CD14-positive monocyte (primary cell): Measurements from ENCODE around the gene ESRRB. TPM values are rescaled to one million over a fixed set of nuclear protein-coding genes. Genes with fewer than 3 reads are reported as not detected.
"Not testable (repeated sequence)": the region's sequence is repeated elsewhere in the genome, so short reads cannot be mapped to it uniquely, and the experiment has no call there.

Experiments
- DNase-seq, 3 donors: peaks; one replicate each; pipeline ENCODE4 v3.0.0-alpha.2; 2011 to 2022
- H2AFZ ChIP-seq: 2 replicates; pipeline ENCODE4 v1.6.0; 2012; ENCODE audit warnings: mild to moderate bottlenecking, low read depth, low read length, inconsistent platforms; ENCODE audit not compliant: insufficient read depth, poor library complexity, severe bottlenecking
- H3K27ac ChIP-seq, 2 donors: 1 replicate in 1 of 2; 2 replicates in 1 of 2; pipeline ENCODE4 v1.5.1; 2012 to 2013; ENCODE audit warnings: low read length in 2 of 2, control low read depth in 1 of 2, inconsistent platforms in 1 of 2, low read depth in 1 of 2, mild to moderate bottlenecking in 1 of 2
- H3K27me3 ChIP-seq, 2 donors: one replicate each; pipeline versions ENCODE4 v1.6.0 to v1.6.1; 2011 to 2013; ENCODE audit warnings: low read length in 2 of 2; ENCODE audit not compliant: control insufficient read depth in 2 of 2, insufficient read depth in 2 of 2
- H3K36me3 ChIP-seq, 2 donors: replicated peaks in 1 of 2; 1 replicate in 1 of 2; 2 replicates in 1 of 2; pipeline versions ENCODE4 v1.5.1 to v1.6.1; 2012 to 2013; ENCODE audit warnings: low read length in 2 of 2, control low read depth in 1 of 2, inconsistent platforms in 1 of 2, mild to moderate bottlenecking in 1 of 2; ENCODE audit not compliant: insufficient read depth in 2 of 2, control insufficient read depth in 1 of 2
- H3K4me1 ChIP-seq, 2 donors: 1 replicate in 1 of 2; 2 replicates in 1 of 2; pipeline versions ENCODE4 v1.5.1 to v1.6.1; 2012 to 2013; ENCODE audit warnings: low read length in 2 of 2, control low read depth in 1 of 2, inconsistent platforms in 1 of 2, mild to moderate bottlenecking in 1 of 2, moderate library complexity in 1 of 2; ENCODE audit not compliant: insufficient read depth in 2 of 2, control insufficient read depth in 1 of 2
- H3K4me2 ChIP-seq: replicated peaks from 2 replicates; pipeline ENCODE3; 2012; ENCODE audit warnings: low read length, moderate library complexity, mild to moderate bottlenecking; ENCODE audit not compliant: poor library complexity, severe bottlenecking; ENCODE audit errors: extremely low read depth
- H3K4me3 ChIP-seq, 3 experiments: fragments of 200-600 bp in 1 of 3; sonication (generic) in 1 of 3; replicated peaks in 1 of 3; 1 replicate in 2 of 3; 2 replicates in 1 of 3; pipeline ENCODE4 v1.5.1; 2011 to 2013; ENCODE audit warnings: low read length in 3 of 3, mild to moderate bottlenecking in 3 of 3, control low read depth in 2 of 3, low read depth in 2 of 3, inconsistent platforms in 1 of 3, moderate library complexity in 1 of 3
- H3K79me2 ChIP-seq: 2 replicates; pipeline ENCODE4 v1.6.0; 2012; ENCODE audit warnings: mild to moderate bottlenecking, control low read depth, inconsistent platforms, low read length, moderate library complexity; ENCODE audit not compliant: insufficient read depth
- H3K9ac ChIP-seq: 2 replicates; pipeline ENCODE4 v1.6.0; 2017; ENCODE audit warnings: low read length, mild to moderate bottlenecking; ENCODE audit not compliant: insufficient read depth, poor library complexity, severe bottlenecking
- H3K9me3 ChIP-seq, 2 donors: replicated peaks in 1 of 2; 1 replicate in 1 of 2; 2 replicates in 1 of 2; pipeline versions ENCODE4 v1.5.1 to v1.6.1; 2012 to 2013; ENCODE audit warnings: low read length in 2 of 2, control low read depth in 1 of 2; ENCODE audit not compliant: control insufficient read depth in 1 of 2, insufficient read depth in 1 of 2
- H4K20me1 ChIP-seq: 2 replicates; pipeline ENCODE4 v1.6.0; 2012; ENCODE audit warnings: mild to moderate bottlenecking, low read length, control low read depth, moderate library complexity; ENCODE audit not compliant: insufficient read depth
- H3K27ac Mint-ChIP-seq, 7 donors: one replicate each; pipeline ENCODE4 v1.8.0; 2020; ENCODE audit warnings: mild to moderate bottlenecking in 7 of 7, mixed read lengths in 7 of 7, moderate library complexity in 6 of 7, inconsistent platforms in 2 of 7
- H3K27me3 Mint-ChIP-seq, 3 donors: one replicate each; pipeline ENCODE4 v1.8.0; 2021 to 2022; ENCODE audit warnings: low read depth in 3 of 3, mild to moderate bottlenecking in 3 of 3, mixed read lengths in 3 of 3, moderate library complexity in 3 of 3, inconsistent platforms in 1 of 3
- H3K36me3 Mint-ChIP-seq, 2 donors: one replicate each; pipeline ENCODE4 v1.8.0; 2020; ENCODE audit warnings: mixed read lengths in 2 of 2, inconsistent platforms in 1 of 2, mild to moderate bottlenecking in 1 of 2
- H3K4me1 Mint-ChIP-seq: one replicate; pipeline ENCODE4 v1.8.0; 2020; ENCODE audit warnings: mild to moderate bottlenecking, mixed read lengths
- H3K4me3 Mint-ChIP-seq, 2 donors: one replicate each; pipeline ENCODE4 v1.8.0; 2020; ENCODE audit warnings: mild to moderate bottlenecking in 2 of 2, mixed read lengths in 2 of 2, moderate library complexity in 1 of 2
- H3K9me3 Mint-ChIP-seq, 7 donors: one replicate each; pipeline ENCODE4 v1.8.0; 2020 to 2022; ENCODE audit warnings: mixed read lengths in 7 of 7, mild to moderate bottlenecking in 6 of 7, moderate library complexity in 6 of 7, inconsistent platforms in 2 of 7
- WGBS: methylation state at CpG from one replicate; pipeline ENCODE4 v1.1.5; 2013; ENCODE audit warnings: missing lambda C conversion rate; ENCODE audit not compliant: insufficient coverage; 5-methylcytosine and 5-hydroxymethylcytosine counted together
- intact Hi-C, 2 donors: fragments of 100-400 bp; cut with micrococcal nuclease; formaldehyde crosslinking; loops; one replicate each; pipeline versions ENCODE4 v1.15.0 to v1.15.1; 2023
- polyA plus RNA-seq, 3 donors: library from polyadenylated mRNA; depleted of rRNA in 1 of 3; unstranded in 2 of 3; stranded (reverse) in 1 of 3; fragments of 300-500 nt in 2 of 3; fragments of >200 nt in 1 of 3; fragmentation: Illumina TruSeq in 2 of 3; gene quantifications; 1 replicate in 2 of 3; 2 replicates in 1 of 3; pipeline ENCODE4 v1.2.3, GENCODE V29; 2012 to 2021
- TF ChIP-seq, protein P1 (sequence below): fragments of 200-600 bp; IDR thresholded peaks from one replicate; pipeline ENCODE4 v1.8.0; 2022; ENCODE audit warnings: antibody characterized with exemption, mild to moderate bottlenecking

ESRRB gene
- polyA plus RNA-seq, 3 donors: 0.03 TPM; not detected in 2

- no peaks in the 10 kb centered on the region for H3K36me3 Mint-ChIP-seq
- Histone ChIP-seq H3K9me3 (no peaks in the 10 kb centered on the region), H3K4me1 (no peaks in the 10 kb centered on the region), H3K36me3 (no peaks in the 10 kb centered on the region), H3K9ac (no peak overlapping the region), H3K79me2 (no peaks in the 10 kb centered on the region), H3K4me2 (no peak overlapping the region), H3K4me3 (no peak overlapping the region), H3K27ac (no peak overlapping the region), H4K20me1 (no peaks in the 10 kb centered on the region), H2AFZ (no peak overlapping the region), H3K27me3 (no peaks in the 10 kb centered on the region)
- H3K4me3 Mint-ChIP-seq: no peak overlapping the region
- WGBS: 57% methylated on average over 3 of the region's 3 CpGs
- H3K4me1 Mint-ChIP-seq: no peaks in the 10 kb centered on the region
- TF ChIP-seq, protein P1, sequence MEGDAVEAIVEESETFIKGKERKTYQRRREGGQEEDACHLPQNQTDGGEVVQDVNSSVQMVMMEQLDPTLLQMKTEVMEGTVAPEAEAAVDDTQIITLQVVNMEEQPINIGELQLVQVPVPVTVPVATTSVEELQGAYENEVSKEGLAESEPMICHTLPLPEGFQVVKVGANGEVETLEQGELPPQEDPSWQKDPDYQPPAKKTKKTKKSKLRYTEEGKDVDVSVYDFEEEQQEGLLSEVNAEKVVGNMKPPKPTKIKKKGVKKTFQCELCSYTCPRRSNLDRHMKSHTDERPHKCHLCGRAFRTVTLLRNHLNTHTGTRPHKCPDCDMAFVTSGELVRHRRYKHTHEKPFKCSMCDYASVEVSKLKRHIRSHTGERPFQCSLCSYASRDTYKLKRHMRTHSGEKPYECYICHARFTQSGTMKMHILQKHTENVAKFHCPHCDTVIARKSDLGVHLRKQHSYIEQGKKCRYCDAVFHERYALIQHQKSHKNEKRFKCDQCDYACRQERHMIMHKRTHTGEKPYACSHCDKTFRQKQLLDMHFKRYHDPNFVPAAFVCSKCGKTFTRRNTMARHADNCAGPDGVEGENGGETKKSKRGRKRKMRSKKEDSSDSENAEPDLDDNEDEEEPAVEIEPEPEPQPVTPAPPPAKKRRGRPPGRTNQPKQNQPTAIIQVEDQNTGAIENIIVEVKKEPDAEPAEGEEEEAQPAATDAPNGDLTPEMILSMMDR: no peak
- no peak for DNase-seq
- H3K9me3 Mint-ChIP-seq: peaks cover 0 to 1% (median 0%) of the 10 kb centered on the region in 7 donors
- peaks cover 0 to 6% (median 3%) of the 10 kb centered on the region in 3 donors for H3K27me3 Mint-ChIP-seq
- intact Hi-C loops: no loop called here
- H3K27ac Mint-ChIP-seq: no peak overlapping the region
These were observed 155.1 kb downstream of the ESRRB start for GRCh38 chr14:76531085-76531484.

GRCh38 chr14:76531821-76532318 is 155.9 kb downstream of the ESRRB start:
- H2AFZ ChIP-seq: no peak overlapping the region
- no peaks in the 10 kb centered on the region for H3K4me1 ChIP-seq
- Mint-ChIP-seq H3K27ac (no peak overlapping the region), H3K4me1 (no peaks in the 10 kb centered on the region), H3K36me3 (no peaks in the 10 kb centered on the region), H3K27me3 (peaks cover 0 to 3% (median 1%) of the 10 kb centered on the region in 3 donors), H3K9me3 (peaks cover 0 to 1% (median 0%) of the 10 kb centered on the region in 7 donors), H3K4me3 (no peak overlapping the region)
- H4K20me1 ChIP-seq: no peaks in the 10 kb centered on the region
- TF ChIP-seq, protein P1: no peak
- H3K9me3 ChIP-seq: no peaks in the 10 kb centered on the region
- H3K79me2 ChIP-seq: no peaks in the 10 kb centered on the region
- intact Hi-C loops: no loop called here
- no peak overlapping the region for H3K9ac ChIP-seq
- DNase-seq: no peak
- H3K27ac ChIP-seq: no peak overlapping the region
- H3K36me3 ChIP-seq: no peaks in the 10 kb centered on the region
- 97% methylated on average over 13 of the region's 15 CpGs for WGBS
- no peaks in the 10 kb centered on the region for H3K27me3 ChIP-seq
- no peak overlapping the region for H3K4me2 ChIP-seq
- no peak overlapping the region for H3K4me3 ChIP-seq

DNA sequence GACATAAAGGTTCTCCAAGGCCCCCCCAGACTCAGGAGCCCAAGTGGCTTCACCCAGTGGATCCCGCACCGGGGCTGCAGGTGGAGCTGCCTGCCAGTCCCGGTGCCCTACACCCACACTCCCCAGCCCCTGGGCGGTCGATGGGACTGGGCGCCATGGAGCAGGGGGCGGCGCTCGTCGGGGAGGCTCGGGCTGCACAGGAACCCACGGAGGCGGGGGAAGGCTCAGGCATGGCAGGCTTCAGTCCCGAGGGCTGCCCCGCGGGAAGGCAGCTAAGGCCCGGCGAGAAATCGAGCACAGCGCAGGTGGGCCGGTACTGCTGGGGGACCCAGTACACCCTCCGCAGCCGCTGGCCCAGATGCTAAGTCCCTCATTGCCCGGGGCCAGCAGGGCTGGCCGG is 160.7 kb downstream of the ESRRB start:
- H3K4me1 Mint-ChIP-seq, intact Hi-C loops, H3K4me2 ChIP-seq, H3K9me3 ChIP-seq, H3K4me3 Mint-ChIP-seq, H4K20me1 ChIP-seq, H3K4me1 ChIP-seq, H3K4me3 ChIP-seq, H2AFZ ChIP-seq, H3K27ac ChIP-seq, H3K27me3 ChIP-seq, H3K27me3 Mint-ChIP-seq, H3K36me3 Mint-ChIP-seq, H3K9ac ChIP-seq, H3K9me3 Mint-ChIP-seq, DNase-seq, H3K79me2 ChIP-seq, H3K36me3 ChIP-seq, H3K27ac Mint-ChIP-seq: not testable (repeated sequence)
- WGBS: 96% methylated on average over 10 of the region's 25 CpGs
